GM19351 (cell line): Measurements from ENCODE around the gene PUS3.
A peak's percentile ranks its signal among the peaks of the same experiment; 100 is the strongest.
"Not testable (repeated sequence)": the region's sequence is repeated elsewhere in the genome, so short reads cannot be mapped to it uniquely, and the experiment has no call there.

Experiments used
- ATAC-seq: cut with Tn5 transposase; IDR thresholded peaks from one replicate; pipeline ENCODE4 v1.9.1; 2021; ENCODE audit warnings: mild to moderate bottlenecking, moderate library complexity; ENCODE audit not compliant: unreplicated experiment

Gene PUS3

DNA sequence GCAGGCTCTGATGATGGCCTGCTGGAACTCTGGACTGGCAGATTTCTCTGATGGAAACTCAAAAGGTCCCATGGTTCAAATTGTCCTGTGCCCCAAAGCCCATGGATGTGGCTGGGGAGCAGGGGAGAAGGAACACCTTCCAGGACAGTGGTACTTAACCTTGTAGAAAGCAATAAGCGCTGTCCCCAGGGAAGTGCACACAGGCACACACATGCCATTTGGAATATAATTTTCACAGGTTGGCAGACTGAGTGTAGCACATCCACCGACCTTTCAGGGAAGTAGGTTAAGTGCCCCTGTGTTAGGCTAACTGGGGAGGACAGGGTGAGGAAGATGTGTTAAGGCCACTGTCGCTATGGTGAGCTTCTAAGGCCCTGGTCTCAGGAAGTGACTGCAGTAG, 19.1 kb upstream of the PUS3 start:
- ATAC-seq: no peak

DNA sequence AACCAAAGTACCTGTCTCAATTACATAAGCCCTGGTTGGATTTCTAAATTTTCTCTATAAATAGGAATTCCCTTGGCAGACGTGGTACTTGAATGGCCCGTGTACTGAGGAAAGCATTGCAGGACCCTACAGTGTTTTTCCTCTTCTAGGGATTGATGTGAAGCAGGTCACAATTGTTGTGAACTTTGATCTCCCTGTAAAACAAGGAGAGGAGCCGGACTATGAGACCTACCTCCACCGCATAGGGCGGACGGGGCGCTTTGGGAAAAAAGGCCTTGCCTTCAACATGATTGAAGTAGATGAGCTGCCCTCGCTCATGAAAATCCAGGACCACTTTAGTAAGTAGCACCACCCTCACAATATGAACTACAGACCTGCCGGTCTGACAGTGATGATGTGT, 18.0 kb upstream of the PUS3 start:
- no peak for ATAC-seq

DNA sequence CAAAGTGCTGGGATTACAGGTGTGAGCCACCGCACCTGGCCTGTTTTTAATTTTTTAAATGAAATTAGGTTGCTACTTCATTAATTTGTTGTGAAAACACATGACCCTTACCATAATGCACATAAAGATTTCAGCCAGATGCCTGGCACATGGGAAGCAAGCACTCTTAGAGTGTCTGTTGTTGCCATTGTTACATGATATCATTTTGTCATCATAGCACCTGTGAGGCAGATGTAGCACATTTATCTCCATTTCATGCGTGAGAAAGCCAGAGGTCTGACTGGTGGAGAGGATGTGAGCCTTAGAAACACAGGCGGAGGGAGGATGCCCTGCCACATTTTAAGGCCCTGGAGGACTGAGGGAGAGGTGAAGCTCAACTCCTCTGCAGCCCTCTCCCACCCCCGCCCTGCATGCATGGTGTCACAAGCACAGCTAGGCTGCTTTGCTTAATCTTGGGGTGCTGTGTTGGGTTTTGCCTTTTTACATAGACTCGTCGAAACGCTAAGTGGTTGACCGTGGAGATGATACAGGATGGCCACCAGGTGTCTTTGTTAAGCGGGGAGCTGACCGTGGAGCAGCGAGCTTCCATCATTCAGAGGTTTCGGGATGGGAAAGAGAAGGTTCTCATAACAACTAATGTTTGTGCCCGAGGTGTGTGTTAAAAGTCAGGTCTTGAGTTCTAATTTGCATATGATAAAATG, 15.3 kb upstream of the PUS3 start:
- ATAC-seq: no peak

DNA sequence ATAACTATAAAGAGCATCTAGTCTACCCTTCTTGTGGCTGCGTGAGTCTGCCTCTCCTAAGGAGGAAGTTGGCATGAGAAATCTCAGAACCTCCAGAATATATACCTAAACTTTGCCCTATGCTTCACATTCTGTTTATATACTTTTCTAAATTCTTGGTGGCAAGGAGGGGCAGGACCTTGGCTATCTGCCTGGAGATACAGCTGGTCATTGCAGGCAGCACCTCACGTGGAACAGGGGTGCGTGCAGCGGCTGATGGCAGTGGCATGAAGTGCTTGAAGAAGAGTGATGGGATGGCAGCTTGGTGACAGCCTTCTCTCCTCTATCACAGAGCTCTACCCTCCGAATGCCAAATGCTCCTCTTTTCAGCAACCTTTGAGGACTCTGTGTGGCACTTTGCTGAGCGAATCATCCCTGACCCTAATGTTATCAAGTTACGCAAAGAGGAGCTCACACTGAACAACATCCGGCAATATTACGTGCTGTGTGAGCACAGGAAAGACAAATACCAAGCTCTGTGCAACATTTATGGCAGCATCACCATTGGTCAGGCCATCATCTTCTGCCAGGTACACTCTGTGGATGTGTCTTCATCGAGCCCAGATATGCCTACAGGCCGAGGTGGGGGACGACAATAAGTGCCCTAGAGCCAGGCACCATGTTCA, 13.8 kb upstream of the PUS3 start:
- no peak for ATAC-seq

DNA sequence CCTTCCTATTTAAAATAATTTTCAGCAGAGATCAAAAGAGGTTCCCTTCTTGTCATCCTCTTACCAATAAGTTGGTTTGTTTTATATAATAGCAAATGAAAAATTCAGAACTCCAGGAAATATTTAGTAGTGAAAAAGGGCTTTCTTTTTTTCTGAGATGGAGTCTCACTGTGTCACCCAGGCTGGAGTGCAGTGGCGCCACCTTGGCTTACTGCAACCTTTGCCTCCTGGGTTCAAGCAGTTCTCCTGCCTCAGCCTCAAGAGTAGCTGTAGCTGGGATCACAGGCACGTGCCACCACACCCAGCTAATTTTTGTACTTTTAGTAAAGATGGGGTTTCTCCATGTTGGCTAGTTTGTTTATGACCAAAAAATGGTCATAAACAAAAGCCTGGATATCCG, 11.6 kb upstream of the PUS3 start:
- ATAC-seq: not testable (repeated sequence)

DNA sequence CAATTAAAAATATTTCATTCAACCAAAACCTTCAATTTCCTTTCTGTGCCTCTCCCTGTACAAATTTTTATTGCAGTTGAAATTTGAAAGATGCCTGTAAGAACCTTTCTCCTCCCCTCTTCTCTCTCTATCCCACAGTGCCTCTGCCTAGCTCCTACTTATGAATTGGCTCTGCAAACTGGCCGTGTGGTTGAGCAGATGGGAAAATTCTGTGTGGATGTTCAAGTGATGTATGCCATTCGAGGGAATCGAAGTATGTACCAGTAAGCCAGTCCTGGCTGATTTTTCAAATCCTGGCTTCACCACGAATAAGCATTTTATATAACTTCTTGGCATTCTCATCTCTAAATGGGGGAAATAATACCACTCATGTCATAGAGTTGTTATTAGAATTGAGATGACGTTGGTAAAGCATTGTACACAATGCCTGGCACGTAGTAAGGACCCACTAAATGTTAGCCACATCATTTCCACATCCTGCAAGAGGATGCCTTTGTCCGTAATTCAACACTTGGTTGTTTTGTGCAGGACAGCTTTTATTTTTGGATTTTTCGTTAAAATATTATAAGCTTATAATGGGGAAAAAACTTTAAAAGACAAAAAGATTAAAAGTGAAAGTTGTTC, 7.3 kb upstream of the PUS3 start:
- no peak for ATAC-seq

DNA sequence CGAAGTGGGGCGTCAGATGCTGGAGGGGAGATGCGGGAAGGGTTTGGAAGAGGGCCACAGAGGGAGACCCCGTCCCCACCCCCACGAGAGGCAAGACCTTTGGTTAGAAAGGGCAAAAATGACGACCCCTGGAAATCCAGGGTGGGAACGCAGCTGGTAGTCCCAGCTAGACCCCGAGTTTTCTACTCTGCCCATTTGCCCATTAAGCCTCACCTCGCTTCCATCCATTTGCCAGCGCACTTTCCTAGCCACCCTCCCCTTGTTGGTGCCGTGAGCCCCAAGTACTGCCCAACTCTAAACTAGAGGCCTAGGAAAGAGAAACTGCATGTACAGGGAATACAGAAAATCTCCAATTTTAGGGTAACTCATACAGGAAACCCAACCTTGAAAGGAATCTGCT, 1.7 kb upstream of the PUS3 start:
- no peak for ATAC-seq

DNA sequence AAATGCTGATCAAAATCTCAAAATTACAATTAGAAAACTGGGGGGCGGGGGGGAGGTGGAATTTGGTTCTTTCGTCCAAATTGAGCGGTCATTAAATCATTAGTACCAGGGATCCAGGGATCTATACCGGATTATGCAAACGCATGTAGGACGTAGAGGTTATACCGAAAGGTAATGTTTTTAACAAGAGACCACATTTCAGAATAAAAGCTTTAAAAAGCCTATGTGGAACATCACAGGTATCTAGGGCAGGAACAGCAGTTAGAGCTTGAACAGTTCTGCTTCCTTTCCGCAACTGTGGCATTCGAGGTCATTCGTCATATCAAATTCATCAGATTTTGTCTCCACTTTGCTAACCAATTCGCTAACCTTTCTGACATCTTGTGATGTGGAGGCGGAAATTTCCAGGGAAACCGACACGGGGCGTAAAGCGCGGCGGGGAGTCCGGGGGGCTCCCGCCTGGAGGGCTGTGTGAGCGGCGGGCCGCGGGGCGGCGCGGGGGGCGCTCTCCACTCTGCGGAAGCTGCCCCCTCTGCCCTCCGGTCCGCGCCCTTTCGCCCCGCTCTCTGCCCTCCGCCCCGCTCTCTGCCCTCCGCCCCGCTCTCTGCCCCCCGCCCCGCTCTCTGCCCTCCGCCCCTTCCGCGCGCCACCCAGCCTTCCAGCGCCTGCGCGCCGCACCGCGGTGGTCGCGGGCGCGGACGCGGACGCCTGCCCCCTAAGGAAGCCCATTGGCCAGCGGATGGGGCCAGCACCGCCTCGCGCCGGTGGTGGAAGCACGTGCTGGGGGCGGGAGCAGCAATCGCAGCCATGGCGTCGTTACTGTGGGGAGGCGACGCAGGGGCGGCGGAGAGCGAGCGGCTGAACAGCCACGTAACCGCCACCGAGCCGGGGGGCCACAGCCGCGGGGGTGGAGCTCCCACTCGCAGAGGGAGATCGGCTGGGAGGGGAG, 979 bp upstream of the PUS3 start, which contains the start of gene DDX25:
Gene DDX25 (plus strand): TSS at position 798 of the 949 bp plus-strand sequence. CDS start 10 bp downstream, at position 808.
- no peak for ATAC-seq

DNA sequence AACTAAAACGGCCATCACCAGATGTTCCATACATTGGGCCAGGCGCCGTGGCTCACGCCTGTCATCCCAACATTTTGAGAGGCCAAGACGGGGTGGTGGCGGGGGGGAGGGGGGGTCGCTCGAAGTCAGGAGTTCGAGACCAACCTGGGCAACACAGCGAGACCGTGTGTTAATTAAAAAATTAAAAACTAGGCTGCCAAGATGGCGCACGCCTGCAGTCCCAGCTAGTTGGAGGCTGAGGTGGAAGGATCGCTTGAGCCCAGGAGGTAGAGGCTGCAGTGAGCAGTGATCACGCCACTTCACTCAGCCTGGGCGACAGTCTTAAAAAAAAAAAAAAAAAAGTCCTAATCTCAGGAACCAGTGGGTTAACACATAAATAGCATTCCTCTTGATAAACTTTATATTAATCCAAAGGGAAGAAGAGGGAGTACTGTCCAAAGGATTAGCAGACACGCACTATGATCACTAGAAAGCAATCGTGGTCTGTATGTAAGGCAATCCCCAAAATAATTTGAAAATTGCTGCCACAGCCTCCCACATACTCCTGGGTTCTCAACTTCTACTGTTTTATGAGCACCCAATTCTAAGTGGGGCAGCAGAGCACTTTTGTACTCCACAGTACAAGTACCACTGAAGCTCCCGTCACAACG, 604 bp downstream of the PUS3 start:
- no peak for ATAC-seq

DNA sequence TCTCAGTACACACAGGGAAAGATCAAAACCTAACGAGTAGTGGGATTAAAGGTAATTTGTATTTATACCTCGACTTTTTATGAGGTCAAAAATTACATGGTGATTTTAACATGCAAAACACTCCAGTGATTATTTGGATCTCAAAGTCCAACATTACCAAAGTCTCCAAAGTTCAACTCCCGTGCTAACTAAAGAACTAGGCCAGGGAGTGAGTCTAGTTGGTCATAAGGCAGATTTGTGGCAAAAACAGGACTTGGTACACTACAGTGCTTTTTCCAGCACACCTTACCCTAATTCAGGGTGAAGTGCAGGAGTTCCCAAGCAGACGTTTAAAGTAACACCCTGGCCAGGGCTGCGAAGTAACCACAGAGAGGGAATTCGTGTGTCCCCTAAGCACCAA, 1.1 kb downstream of the PUS3 start:
- ATAC-seq: no peak

DNA sequence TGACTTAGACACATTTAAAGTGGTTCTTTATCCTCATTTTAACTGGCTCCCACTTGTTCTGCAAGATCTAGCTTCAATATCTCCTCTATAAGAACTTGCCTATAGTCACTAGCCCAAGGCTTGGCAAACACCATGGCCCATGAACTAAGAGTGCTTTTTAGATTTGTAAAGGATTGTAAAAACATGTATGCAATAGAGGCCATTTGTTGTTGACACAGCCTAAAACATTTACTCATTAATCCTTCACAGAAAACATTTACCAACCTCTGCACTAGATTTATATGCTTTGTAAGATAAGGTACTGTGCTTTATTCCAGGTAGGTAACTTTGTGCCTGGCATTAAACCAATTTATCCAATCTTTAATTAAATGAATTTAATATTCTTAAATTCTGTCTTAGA, 10.0 kb downstream of the PUS3 start:
- ATAC-seq: no peak

DNA sequence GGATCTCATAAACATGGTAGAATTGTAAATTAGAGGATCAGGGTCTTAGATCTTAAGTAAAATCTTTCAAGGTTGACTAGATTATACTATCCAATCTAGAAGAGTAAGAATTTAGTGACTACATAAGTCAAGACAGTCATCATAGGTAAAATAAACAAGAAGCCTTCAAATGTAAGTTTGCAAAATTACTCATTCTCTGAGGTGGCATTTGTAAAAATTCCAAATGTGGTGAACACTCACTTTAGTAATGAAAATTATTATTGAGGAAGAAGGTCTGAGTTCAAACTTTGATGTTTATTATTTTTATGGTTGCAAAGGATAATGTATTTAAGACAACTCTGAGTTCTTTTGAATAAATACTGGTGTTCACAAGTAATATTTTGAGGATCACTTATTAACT, 10.9 kb downstream of the PUS3 start:
- ATAC-seq: no peak

DNA sequence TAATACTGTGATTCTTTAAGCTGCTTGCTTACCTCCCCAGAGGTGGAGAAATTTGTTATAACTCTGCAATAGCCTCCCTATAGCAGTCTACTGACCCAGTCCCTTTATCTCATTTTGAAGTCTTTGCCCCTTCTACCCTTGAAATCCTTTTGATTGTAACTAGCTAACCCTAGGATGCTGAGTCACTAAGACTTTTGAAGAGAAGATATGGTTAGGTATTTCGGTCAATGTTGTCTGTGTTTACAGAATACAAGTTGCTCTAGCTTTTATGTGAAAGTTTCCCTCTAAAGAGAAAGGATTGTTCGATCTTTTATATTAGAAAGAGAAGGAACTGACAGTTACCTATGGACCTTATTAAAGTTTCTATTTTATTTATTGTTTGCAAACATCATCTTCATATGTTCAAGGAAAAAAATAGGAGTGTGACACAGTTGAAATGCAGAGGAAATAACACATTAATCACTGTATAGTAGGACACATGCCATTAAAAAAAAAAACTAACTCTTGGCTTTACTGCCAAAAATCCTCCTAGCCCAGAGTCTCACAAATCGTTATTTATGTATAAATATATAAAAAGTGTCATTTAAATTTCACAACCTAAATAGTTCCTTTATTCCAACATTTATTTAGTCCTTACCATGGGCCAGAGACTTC, 12.4 kb downstream of the PUS3 start:
- no peak for ATAC-seq

DNA sequence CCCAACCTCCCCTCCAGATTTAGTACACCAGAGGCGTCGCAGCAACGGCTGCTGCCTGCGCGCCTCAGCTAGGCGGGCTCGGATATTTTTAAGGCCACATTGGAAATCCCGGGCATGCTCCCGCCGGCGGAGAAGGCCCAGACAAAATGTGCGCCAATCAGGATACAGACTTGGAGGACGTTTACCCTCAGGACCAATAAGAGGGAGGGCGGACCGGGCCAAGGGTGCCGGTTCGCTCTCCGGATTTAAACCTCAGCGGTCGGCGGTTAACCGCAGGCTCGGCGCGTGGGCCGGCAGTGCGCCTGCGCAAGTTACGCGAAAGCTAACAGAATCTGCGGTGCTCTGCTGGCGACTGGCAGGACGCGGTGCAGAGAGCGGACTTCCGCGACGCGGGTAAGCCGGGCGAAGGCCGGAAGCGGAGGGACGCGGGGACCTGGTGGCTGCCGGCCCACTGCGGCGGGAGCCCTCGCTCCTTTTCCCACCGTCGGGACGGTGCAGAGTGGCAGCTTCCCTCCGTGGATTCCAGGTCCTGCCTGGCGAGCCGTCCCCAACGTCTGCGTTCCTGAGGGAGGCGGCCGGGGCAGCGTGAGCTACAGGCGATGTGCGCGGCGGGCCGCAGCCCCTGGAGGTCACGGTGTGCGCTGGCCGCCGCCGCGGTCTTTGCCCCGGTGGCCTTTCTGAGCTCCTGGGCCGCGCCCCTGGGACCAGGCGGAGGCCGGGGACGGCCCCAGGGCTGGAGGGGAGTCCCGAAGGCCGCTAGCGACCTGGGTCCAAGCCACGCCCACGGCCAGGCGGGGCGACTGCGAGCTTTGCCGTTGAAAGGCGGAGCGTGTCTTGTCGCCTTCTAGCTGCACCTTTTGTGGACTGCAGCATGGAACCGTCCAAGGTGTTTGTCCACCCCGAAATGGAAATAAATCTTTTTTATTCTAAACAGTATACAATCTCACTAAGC, 15.4 kb downstream of the PUS3 start, which contains the start of gene HYLS1:
Gene HYLS1 (plus strand): TSS at position 296 of the 952 bp plus-strand sequence. CDS start 11,701 bp downstream, outside the sequence.
- peak; percentile 78 for ATAC-seq

DNA sequence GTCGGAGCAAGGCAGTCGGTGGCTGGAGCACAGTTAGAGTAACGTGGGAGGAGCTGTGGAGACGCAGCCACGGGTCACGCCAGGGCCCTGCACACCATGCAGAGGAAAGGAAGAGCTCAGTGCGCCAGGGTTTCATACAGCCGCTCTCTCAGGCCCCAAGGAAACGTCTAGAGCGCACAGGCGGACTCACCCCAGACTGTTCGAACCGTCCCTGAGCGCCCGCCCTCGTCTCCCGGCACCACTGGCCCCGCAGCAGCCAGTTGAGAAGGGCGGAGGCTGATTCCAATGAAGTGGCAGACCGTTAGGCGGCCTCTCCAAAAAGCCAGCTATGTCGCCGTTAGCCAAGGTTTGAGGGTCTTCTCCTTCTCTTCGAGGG, 16.0 kb downstream of the PUS3 start:
- peak; percentile 41 for ATAC-seq

DNA sequence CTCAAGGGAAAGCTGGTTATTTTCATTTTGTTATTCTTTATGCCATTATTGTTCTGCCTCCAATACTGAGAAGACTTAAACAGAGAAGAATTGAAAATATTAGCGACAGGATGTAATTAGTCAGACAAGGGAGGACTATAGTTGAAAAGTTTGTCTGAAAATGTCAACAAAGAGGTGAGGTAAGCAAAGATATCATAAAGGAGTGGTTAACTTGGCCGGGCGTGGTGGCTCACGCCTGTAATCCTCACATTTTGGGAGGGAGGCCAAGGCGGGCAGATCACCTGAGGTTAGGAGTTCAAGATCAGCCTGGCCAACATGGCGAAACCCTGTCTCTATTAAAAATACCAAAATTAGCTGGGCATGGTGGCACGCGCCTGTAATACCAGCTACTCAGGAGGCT, 19.6 kb downstream of the PUS3 start:
- ATAC-seq: no peak

DNA sequence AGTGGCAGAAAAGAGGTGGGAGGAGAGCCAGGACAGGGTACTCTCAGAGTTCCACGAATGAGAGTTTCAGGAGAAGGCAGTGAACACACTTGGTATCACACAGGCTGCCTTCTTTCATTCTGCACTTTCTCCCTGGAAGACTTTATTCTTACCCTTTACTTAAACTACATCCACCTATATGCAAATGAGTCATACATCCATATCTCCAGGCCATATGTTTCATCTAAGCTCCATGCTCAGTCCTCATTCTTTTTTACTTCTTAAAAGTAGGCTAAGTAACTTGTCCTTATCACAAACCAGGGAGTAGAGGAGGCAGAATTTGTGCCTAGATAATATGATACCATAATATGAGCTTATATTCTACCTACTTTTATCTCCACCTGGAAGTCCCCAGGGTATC, 21.7 kb downstream of the PUS3 start:
- ATAC-seq: no peak

DNA sequence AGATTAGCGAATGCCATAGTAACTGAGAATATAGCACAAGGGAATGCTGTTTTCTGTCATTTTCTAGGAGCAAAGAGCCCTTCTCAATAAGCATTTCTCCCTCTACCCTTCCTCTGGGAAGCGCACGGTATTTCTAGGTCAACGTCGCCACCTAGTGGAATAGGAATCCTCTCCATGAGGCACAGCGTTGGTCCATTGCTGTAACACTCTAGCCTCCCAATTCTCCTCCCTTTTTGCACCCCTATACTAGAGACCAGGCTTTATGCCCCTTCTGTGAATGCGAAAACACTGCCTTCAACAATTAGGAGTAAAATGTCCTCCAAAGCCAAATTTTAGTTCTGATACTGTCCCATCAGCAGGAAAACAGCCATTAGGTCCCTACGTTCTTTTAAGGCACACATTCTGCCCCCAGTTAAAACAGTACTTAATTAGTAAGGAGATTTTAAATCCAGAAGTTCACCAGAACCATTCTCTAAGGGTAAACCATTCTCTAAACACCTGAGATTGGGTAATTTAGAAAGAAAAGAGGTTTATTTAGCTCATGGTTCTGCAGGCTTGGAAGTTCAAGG, 28.4 kb downstream of the PUS3 start:
- peak; percentile 85 for ATAC-seq
